Skin epidermis (tissue), 12 donors: Measurements from ENCODE around the gene SEMA5B.

Experiments used
- H3K27ac ChIP-seq, 21 experiments: fragments of 200-600 bp; sonication (generic) in 11 of 21; one replicate each; pipeline ENCODE4 v1.5.0; 2020; ENCODE audit warnings: mild to moderate bottlenecking in 3 of 21, inconsistent platforms in 2 of 21, moderate library complexity in 2 of 21
- H3K4me3 ChIP-seq, 7 experiments: fragments of 200-600 bp; sonication (generic) in 2 of 7; one replicate each; pipeline ENCODE4 v1.5.0; 2020; ENCODE audit warnings: inconsistent platforms in 2 of 7, mild to moderate bottlenecking in 2 of 7, moderate library complexity in 1 of 7

The SEMA5B gene

GRCh38 chr3:122880624-122881023, 146.9 kb downstream of the SEMA5B start:
- H3K4me3 ChIP-seq = no peak overlapping the region
- no peak overlapping the region for H3K27ac ChIP-seq

DNA sequence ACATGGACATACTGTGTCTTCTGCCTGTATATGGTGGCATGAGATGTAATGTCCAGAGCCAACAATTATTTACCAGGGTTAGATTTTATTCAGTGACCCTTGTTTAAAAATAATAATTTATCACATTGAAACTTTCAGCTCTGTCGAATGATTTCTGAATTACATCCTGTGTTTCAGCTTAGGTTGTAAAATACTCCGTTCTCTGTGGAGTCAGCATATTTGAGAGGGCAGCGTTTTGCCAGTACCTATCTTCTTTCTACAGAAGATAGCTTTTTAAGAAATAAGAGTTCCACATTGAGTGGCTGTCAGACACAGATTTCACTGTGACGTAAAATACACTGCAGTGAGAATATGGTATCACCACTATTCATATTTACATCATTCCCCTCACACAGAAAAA, 147.4 kb downstream of the SEMA5B start:
- Histone ChIP-seq H3K4me3 (no peak overlapping the region), H3K27ac (no peak overlapping the region)

DNA sequence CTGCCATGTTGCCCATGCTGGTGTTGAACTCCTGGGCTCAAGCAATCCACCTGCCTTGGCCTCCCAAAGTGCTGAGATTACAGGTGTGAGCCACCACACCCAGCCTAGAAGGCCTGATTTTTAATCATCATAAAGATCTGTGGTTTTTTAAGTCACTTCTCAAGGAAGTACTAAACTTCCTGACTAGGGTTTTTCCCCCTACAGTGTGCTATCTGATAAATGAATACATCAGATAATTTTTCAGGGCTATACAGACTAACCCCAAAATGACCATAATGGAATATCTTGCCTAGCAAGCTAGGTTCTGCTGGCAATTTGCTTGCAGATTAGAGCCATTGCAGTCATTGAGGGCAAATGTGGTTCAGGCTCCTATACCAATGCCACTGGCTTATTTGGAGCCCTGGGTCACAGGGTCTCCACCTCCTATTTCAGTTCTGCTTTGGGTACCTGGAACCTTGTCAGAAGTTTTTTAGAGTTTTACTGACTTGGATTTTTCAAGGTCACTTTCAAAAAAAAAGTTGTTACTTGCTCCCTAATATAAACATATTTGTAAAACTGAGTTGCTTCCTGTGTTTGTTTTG, 151.9 kb downstream of the SEMA5B start:
- Histone ChIP-seq H3K27ac (no peak overlapping the region), H3K4me3 (no peak overlapping the region)

DNA sequence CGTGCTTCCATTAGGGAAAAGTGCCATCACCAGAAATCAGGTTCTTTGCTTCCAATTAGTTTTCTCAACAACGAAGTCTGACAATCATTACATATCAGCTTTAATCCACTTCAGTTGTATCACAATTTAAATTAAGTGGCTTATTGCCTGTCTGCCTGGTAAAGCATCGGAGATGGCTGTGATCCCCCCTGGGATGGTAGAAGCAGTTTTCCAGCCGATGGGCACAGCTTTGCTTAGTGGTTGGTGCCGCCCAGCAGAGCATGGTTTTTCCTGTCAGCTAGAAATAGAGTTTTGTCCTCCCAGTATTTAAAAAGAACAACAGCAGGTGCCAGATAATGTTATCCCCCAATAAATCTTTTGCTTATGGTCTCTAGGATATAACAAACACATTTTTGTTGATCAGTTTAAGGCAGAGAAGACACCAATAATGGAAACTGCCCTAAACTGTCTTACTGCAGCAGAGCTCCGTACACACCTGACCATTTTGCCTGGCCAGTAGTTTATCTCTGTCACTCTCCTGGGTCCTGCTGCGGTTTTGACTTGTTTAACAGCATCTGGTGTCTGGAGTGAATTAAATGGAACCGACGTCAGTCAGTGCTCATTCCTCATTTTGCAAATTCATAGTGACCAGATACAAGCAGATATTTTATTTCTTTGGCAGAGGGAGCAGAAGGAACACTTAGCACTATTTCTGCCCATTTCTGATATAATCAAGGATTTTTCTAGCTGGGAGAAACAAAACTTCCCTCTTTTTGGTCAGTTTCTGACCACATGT, 153.6 kb downstream of the SEMA5B start:
- no peak overlapping the region for H3K27ac ChIP-seq
- no peak overlapping the region for H3K4me3 ChIP-seq

GRCh38 chr3:122868322-122868721, 159.2 kb downstream of the SEMA5B start:
- H3K4me3 ChIP-seq = no peak overlapping the region
- H3K27ac ChIP-seq = no peak overlapping the region

DNA sequence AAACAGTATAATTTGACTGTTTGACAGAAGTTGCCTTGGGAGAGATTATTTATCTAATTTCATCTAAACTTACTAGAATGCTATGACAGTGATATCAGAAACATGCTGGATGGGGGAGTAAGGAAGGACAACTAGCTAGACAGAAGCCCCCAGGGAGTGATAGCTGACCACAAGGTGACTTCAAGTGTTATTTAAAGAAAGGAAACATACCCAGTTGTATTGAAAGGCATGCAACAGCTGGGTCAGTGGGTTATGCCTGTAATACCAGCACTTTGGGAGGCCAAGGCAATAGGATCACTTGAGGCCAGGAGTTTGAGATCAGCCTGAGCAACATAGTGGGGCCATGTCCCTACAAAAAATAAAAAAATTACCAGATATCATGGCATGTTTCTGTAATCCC, 163.1 kb downstream of the SEMA5B start:
- H3K27ac ChIP-seq = no peak overlapping the region

DNA sequence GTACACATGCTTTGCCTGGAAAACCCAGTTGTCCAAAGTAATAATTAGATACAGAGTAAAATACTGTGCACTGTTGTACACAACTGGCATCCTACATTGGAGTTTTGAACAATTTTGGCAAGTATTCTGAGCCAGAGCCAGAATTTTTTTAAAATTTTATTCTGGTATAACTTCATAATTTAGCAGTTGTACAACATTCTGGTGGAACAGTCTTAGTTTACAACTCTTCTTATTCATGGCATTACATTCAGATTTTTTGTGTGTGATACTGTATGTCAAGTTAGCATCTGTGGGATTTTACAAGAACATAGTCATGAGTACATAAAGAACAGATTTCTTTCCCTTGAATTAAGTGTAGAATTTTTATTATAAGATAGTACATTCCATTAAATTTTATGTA, 165.2 kb downstream of the SEMA5B start:
- Histone ChIP-seq H3K27ac (no peak overlapping the region), H3K4me3 (no peak overlapping the region)

More for the DNA sequence above, 163.1 kb downstream of the SEMA5B start:
- H3K4me3 ChIP-seq = no peak overlapping the region
